ENCODE measurements around the gene DNAJC1.
"Not testable (repeated sequence)": the region's sequence is repeated elsewhere in the genome, so short reads cannot be mapped to it uniquely, and the experiment has no call there.

DNAJC1 gene

GRCh38 chr10:21899736-21900135 is 103.8 kb downstream of the DNAJC1 start:
- no peak for DNase-seq (ENCODE audit: low read depth)

DNA sequence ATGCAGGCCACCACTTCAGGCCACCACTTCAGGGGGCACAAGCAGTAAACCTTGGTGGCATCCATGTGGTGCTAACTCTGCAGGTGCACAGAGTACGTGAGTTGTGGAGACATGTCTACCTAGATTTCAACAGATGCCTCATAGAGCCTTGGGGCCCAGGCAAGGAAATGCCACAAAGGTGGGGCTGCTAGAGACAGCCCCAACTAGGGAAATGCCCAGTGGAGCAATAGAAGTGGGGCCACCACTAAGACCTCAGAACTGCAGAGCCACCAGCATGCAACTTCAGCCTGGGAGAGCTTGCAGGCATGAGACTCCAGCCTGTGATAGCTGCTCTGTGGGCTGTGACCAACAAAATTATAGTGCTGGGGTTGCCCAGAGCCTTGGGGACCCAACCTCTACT is 107.6 kb downstream of the DNAJC1 start:
- DNase-seq (ENCODE audit: low read depth), result no peak

GRCh38 chr10:21894648-21895342 is 108.7 kb downstream of the DNAJC1 start:
- no peak for DNase-seq (ENCODE audit: low read depth)

GRCh38 chr10:21891439-21891838 is 112.1 kb downstream of the DNAJC1 start:
- no peak for DNase-seq (ENCODE audit: low read depth)

DNA sequence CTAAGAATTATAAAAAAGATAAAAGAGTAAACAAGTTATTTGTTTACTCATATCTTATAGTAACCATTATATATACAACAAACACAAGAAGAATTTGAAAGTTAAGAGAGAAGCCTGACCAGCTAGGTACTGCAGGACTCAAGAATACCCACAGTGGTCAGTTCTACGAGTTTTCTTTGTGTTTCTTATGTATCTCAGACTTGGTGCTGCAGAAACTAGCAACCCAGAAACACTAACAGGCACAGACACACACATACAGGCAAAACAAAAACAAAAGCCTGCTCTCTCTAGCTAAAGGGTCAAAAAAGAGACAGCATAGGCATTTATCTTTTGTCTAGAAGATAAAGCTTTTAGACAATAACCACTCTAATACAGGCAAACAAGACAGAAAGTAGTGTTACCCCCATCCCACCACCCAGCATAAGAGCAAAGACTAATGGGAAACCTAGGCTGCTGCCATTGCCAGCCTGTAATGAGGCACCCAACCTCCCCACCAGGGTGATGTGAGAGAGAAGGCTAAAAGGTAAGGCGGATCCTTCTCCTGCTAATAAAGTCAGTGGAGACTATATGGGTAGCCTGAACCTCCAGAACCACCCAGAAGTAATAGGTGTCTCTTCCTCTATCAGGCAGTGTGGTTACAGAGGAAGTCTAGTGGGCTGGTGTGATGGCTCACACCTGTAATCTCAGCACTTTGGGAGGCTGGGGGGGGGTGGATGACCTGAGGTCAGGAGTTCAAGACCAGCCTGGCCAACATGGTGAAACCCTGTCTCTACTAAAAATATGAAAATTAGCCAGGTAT is 113.9 kb downstream of the DNAJC1 start:
- no peak for DNase-seq (ENCODE audit: low read depth)

DNA sequence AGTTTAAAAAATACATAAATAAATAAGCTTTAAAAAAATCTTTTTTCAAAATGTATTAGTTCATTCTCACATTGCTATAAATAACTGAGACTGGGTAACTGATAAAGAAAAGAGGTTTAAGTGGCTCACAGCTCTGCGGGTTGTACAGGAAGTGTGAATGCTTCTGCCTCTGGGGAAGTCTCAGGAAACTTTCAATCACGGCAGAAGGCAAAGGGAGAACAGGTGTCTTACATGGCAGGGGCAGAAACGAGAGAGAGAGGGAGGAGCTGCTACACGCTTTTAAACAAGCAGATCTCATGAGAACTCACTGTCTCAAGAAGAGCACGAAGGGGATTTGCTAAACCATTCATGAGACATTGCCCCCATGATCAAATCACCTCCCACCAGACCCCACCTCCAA is 114.6 kb downstream of the DNAJC1 start:
- DNase-seq (ENCODE audit: low read depth), result no peak

DNA sequence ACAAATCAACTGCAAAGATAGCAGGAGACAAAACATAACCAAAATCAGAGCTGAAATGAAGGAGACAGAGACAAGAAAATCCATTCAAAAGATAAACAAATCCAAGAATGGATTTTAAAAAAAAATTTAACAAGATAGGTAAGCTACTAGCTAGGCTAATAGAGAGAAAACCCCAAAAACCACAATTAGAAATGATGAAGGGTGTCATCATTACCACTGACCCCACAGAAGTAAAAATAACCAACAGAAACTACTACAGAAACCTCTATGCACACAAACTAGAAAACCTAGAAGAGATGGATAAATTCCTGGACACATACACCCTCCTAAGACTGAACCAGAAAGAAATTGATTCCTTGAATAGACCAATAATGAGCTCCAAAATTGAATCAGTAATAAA is 117.6 kb downstream of the DNAJC1 start:
- DNase-seq (ENCODE audit: low read depth), result no peak

DNA sequence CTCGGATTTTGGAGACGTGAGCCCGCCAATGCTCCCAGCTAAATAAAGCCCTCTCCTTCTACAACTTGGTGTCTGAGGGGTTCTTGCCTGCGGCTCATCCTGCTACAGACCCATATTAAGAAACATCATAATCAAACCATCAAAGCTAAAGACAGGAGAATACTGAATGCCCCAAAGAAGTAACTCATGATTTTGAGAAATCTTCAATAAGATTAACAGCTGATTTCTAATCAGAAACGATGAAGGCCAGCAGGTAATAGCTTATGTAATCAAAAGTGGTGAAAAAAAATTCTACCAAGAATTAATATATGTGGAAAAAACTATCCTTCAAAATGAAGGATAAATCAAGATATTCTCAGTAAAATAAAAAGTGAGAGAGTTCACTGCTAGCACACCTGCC is 130.3 kb downstream of the DNAJC1 start:
- no peak for DNase-seq (ENCODE audit: low read depth)

DNA sequence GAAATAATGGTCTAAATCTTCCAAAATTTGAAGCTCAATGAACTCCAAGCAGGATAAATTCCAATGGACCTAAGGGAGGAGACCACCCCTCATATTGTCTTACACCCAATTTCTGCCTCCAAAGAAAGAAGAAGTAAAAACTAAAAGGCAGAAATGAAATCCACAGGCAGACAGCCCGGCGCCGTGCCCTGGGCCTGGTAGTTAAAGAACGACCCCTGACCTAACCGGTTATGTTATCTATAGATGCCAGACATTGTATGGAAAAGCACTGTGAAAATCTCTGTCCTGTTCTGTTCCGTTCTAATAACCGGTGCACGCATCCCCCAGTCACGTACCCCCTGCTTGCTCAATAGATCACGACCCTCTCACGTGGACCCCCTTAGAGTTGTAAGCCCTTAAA is 130.8 kb downstream of the DNAJC1 start:
- DNase-seq (ENCODE audit: low read depth), result not testable (repeated sequence)

- no peak for DNase-seq (ENCODE audit: low read depth)
These were observed 132.7 kb downstream of the DNAJC1 start for GRCh38 chr10:21870849-21871248.

DNA sequence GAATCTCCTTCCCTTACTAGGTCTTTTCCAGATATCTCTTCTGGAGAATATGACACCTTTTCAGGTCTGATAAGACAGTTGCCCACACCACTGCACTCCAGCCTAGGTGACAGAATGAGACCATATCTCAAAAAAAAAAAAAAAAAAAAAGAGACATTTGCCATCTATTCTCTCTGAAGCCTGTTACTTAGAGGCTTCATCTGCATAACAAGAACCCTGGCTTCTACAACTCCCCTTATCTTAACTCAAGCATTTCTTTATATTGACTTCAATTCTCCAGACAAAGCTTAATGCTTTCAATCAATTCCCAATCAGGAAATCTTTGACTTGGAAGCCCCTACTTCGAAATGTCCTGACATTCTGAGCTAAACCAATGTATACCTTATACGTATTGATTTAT is 134.4 kb downstream of the DNAJC1 start:
- not testable (repeated sequence) for DNase-seq (ENCODE audit: low read depth)

DNA sequence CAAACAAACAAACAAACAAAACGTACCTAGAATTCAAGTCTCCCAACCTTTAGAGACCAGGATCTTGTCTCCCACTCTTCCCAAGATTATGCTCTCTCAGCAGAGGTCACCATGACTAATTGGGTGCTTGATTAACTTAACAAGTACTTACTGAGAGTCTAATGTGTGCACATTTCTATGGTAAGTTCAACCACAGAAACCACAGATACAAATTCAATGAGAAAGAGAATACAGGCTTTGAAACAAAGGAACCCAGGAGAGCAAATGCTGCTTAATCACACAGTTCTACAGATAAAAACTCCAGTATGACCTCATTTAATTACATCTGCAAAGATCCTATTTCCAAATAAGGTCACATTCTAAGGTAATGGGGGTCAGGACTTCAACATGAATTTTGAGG is 142.8 kb downstream of the DNAJC1 start:
- DNase-seq (ENCODE audit: low read depth), result no peak

DNA sequence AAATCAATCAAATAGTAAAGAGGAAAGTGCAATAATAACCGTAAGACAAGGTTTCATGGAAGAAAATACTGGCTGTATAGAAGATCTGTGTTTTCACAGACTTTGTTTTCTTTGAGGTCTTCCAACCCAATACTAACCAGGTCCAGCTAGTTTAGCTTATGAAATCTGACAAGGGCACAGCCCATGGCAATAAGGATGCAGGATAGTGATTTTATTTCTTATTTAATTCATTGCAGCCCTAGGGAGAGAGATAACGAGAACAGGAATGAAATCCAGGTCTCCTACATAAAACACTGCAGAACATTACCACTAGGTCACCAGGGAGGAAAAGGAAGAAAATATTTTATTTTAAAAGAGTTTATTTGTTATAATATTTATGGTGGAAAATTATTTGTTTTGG is 145.1 kb downstream of the DNAJC1 start:
- no peak for DNase-seq (ENCODE audit: low read depth)

DNA sequence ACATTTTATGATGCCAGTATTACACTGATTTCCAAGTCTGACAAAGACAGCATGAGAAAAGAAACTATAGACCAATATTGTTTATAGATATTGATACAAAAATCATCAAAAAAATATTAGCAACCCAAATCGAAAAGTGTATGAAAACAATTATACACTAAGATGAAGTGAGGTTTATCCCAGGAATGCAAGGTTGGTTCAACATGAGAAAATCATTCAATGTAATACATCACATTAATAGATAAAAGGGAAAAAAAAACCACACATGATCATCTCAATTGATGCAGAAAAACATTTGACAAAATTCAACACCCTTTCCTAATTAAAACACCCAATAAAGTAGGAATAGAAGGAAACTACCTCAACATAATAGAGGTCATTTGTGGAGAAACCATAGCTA is 153.9 kb downstream of the DNAJC1 start:
- no peak for DNase-seq (ENCODE audit: low read depth)

- DNase-seq (ENCODE audit: low read depth), result no peak
These were observed 159.9 kb downstream of the DNAJC1 start for GRCh38 chr10:21843645-21844044.

- not testable (repeated sequence) for DNase-seq (ENCODE audit: low read depth)
These were observed 162.3 kb downstream of the DNAJC1 start for GRCh38 chr10:21841273-21841672.

DNA sequence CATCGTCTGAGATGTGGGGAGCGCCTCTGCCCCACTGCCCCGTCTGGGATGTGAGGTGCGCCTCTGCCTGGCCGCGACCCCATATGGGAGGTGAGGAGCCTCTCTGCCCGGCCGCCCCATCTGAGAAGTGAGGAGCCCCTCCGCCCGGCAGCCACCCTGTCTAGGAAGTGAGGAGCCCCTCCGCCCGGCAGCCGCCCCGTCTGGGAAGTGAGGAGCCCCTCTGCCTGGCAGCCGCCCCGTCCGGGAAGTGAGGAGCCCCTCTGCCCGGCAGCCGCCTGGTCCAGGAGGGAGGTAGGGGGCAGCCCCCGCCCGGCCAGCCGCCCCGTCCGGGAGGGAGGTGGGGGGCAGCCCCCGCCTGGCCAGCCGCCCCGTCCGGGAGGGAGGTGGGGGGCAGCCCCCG is 166.0 kb downstream of the DNAJC1 start:
- DNase-seq (ENCODE audit: low read depth), result not testable (repeated sequence)

- DNase-seq (ENCODE audit: low read depth), result not testable (repeated sequence)
These were observed 169.0 kb downstream of the DNAJC1 start for GRCh38 chr10:21834574-21834973.

- no peak for DNase-seq (ENCODE audit: low read depth)
These were observed 170.8 kb downstream of the DNAJC1 start for GRCh38 chr10:21832821-21833130.

DNA sequence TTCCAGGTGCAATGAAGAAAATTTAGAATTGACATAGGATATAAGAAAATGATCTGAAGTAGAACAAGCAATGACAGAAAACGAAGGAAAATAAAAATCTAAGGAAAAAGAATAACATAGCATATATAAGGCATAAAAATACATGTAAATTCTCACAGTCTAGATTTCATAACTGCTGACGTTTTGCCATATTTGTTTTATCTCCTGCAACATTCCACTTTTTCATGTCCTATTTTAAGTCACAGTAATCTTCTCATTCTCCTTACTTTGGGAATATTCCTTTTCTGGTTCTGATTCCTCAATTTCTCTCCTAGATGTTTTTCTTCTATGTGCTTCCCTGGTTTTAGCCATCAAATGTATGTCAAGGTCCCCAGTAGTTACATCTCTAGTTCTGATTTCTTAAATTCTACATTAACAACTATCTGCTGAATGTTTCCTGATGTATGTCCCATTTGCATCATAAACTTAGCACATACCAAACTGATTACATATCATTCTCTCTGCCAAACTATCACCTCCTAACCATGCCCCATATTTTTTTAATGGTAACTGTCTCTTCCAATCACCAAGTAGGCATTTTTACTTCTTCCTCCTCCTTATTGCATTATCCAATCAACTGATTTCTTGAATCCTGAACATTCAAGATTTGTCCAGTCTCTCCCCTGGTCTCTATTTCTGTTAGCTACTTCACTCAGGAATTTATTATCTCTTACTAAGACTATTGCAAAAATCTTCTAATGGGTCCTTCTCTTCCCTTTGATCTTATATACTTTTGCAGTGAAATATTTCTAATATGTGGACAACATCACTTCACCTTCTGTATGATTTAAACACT is 171.3 kb downstream of the DNAJC1 start:
- no peak for DNase-seq (ENCODE audit: low read depth)

DNA sequence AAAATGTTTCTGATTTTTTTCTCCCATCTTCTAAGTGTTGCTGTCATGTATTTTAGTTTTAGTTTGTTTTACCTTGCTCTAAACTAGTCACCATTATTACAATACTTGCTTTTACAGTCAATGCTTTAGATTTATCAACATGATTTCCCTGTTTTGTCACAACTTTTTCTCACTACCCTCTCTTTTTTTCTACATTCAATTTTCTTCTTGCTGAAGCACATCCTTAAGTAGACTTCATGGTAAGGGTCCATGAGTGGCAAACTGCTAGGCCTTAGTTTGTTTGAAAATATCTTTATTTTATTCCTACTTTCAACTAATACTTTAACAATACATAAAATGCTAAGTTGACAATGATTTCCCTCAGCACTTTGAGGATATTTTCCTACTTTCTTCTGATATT is 173.5 kb downstream of the DNAJC1 start:
- no peak for DNase-seq (ENCODE audit: low read depth)

DNA sequence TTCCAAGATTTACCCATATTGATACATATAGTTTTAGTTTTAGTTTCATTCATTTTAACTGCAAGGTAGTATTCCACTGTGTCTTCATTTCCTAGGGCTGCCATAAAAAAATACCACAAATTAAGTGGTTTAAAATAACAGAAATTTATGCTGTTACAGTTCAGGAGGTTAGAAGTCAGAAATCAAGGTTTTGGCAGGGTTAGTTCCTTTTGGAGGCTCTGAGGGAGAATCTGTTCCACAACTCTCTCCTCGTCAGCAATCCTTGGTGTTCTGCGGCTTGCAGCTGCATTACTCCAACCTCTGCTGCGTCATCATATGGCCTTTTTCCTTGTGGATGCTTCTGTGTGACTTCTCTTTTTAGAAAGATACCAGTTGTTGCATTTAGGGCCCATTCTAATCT is 176.2 kb downstream of the DNAJC1 start:
- DNase-seq (ENCODE audit: low read depth), result no peak

DNA sequence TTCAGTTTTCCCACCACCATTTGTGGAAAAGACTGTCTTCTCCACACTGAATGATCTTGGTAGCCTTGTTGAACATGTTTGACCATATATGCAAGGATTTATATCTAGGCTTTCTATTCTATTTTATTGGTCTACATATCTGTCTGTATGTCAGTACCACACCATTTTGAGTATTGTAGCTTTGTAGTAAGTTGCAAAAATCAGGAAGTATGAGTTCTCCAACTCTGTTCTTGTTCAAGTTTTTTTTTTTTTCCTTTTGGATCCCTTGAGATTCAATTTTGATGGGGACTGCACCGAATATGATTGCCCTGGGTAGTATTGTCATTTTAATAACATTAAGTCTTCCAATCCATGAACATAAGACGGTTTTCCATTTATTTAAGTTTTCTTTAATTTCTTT is 176.8 kb downstream of the DNAJC1 start:
- no peak for DNase-seq (ENCODE audit: low read depth)
